GM19463 (cell line): ENCODE results near the gene SIK2.

Source experiments
- ATAC-seq: cut with Tn5 transposase; IDR thresholded peaks from one replicate; pipeline ENCODE4 v1.9.1; 2021; ENCODE audit warnings: mild to moderate bottlenecking, moderate library complexity; ENCODE audit not compliant: unreplicated experiment

Gene SIK2

GRCh38 chr11:111726301-111726713 lies 124.1 kb downstream of the SIK2 start:
- no peak for ATAC-seq

- no peak for ATAC-seq
Observed at GRCh38 chr11:111727431-111727830, 125.2 kb downstream of the SIK2 start.

GRCh38 chr11:111729071-111729830 lies 127.0 kb downstream of the SIK2 start:
- no peak for ATAC-seq

- no peak for ATAC-seq
Observed at GRCh38 chr11:111729831-111730311, 127.6 kb downstream of the SIK2 start.

GRCh38 chr11:111730871-111731591 lies 128.8 kb downstream of the SIK2 start:
- no peak for ATAC-seq

- ATAC-seq: no peak
Observed at GRCh38 chr11:111731821-111732220, 129.6 kb downstream of the SIK2 start.

- no peak for ATAC-seq
Observed at GRCh38 chr11:111733016-111733415, 130.8 kb downstream of the SIK2 start.

GRCh38 chr11:111733611-111734088 lies 131.4 kb downstream of the SIK2 start:
- ATAC-seq: no peak

- ATAC-seq: no peak
Observed at GRCh38 chr11:111734101-111734953, 132.1 kb downstream of the SIK2 start.

GRCh38 chr11:111734954-111735261 lies 132.7 kb downstream of the SIK2 start:
- ATAC-seq: no peak

- no peak for ATAC-seq
Observed at GRCh38 chr11:111735262-111736116, 133.2 kb downstream of the SIK2 start.

GRCh38 chr11:111736181-111736590 lies 133.9 kb downstream of the SIK2 start:
- ATAC-seq: no peak

- ATAC-seq: no peak
Observed at GRCh38 chr11:111736621-111737443, 134.6 kb downstream of the SIK2 start.

GRCh38 chr11:111737444-111738210 lies 135.4 kb downstream of the SIK2 start:
- ATAC-seq: no peak

GRCh38 chr11:111739299-111739698 lies 137.1 kb downstream of the SIK2 start:
- ATAC-seq: no peak

GRCh38 chr11:111741751-111742150 lies 139.5 kb downstream of the SIK2 start:
- ATAC-seq: no peak

GRCh38 chr11:111743700-111744099 lies 141.5 kb downstream of the SIK2 start:
- ATAC-seq: no peak

GRCh38 chr11:111745719-111746504 lies 143.7 kb downstream of the SIK2 start:
- no peak for ATAC-seq
